NCI-H345 treated with DMSO at 0.1 percent for 48 hours (cell line): ENCODE data around the gene CEP19.
A peak's percentile ranks its signal among the peaks of the same experiment; 100 is the strongest.

Experiments used
- DNase-seq: peaks from one replicate; lab custom pipeline; 2025; ENCODE audit not compliant: unreplicated experiment; lab: John Stamatoyannopoulos, UW

CEP19 gene

DNA sequence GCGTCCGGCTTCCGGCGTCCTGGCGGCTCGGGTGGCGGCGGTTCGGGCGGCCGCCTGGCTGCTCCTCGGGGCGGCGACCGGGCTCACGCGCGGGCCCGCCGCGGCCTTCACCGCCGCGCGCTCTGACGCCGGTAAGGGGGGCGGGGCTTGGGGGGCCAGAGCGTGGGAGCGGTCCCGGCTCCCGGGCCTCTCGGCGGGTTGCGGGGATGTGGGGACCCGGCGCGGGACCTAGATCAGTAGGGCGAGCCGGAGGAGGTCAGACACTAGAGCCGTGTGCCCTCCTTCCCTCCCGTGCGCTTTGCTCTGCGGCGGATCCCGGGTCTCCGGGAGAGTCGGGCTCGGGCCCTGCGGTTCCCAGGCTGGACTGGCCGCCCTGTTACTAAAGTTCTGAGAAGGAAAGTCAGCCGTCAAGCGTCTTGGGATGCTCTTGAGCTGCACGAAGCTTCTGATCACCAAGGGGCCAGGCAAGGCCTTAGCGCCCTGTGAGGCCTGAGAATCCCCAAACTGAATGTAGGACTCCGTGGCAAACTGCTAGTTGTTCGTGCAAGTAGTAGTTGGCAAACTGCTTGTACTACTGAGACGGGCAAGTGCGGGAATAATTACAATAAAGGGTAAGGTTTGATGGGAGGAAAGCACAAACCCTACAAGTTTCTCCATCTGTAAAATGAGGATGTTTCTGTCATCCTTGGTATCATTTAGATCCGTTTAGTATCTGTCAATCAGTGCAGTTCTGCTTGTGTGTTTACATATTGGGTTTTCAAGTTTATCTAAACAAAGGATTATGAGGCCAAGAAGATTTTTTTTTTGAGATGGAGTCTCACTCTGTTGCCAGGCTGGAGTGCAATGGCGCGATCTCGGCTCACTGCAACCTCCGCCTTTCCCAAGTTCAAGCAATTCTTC, 714 bp upstream of the CEP19 start:
- peak; percentile 74 for DNase-seq

DNA sequence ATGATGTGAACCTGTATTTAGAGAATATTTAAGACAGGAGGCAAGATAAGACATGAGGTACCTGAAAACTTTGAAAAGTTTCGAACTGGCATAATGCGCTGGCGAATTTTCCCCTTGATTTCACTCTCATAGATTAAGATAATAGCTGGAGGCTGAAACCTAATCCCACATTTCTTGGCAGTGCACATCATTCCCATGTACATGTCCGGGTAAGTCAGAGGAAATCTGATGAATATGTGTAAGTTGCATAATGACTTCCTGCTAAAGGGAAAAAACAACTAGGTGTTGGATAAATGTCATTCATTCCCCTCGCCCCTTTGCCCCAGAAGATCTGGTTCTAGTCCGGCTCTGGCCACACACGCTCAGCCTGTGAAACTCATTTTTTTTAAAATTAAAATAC, 3.6 kb downstream of the CEP19 start:
- no peak for DNase-seq

DNA sequence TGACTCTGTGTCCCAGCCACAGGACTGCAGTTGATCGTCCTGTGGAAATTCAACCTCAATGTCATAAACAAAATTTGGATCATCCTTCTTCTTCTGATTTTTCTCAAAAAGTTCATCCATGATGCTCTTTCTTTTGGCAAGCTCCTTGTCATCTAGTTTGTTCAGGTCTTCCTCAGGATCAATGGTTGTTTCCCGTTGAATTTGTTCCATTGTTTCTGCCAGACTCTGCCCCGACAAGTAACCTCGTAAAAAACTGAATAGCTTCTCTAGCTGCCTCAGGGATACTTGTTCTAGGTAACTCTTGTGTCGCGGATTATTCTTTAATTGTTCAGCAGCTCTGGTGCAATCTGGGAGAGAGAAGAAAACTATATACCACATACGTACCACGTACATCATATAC, 4.5 kb downstream of the CEP19 start:
- DNase-seq: no peak

DNA sequence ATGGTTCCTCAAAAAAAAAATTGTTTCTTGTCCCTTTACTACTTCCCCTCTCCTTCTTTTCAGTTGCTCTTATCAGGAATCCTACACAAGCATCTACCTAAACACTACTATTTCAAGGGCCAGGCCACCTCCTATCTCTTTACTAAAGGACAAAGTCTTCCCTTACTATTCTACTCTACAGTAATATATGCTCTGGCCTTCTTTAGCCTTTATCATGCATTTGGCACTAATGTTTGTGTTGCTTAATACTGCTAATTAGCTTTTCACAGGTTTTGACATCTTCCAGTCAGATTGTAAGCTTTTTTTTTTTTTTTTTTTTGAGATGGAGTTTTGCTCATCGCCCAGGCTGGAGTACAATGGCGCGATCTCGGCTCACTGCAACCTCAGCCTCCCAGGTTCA, 5.3 kb downstream of the CEP19 start:
- no peak for DNase-seq

DNA sequence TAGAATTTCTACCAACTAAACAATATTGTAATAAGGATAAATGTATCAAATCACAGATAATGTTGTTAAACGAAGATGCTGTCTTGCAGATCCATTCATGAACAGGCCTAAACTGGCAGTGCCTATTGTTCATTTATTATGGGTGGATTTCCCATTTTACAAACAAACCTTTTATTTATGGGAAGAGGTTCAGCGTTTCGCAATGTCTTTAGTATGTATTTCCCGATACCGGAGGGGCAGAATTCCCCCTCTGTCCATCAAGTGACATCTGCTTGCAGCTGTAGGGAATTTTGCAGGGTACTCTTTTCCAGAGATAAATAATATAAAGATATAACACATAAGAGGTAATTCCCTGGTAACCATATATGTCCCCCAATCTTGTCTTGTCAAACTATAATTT, 5.7 kb downstream of the CEP19 start:
- no peak for DNase-seq

DNA sequence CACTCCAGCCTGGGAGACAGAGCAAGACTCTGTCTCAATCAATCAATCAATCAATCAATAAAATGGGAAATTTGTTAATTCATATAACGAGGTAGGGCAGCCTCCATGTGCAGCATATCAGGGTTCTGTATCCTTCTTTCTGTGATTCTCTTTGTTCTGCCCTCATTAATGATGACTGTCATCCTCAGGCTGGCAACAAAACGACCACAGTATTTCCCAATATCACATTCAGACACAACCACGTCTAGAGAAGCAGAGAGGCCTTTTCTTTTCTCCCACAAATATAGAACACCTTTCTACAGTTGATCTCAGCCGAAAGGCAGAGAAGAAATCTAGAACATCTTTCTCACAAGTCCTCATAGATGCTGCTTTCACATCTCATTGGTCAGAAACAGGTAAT, 11.2 kb downstream of the CEP19 start:
- DNase-seq: no peak

DNA sequence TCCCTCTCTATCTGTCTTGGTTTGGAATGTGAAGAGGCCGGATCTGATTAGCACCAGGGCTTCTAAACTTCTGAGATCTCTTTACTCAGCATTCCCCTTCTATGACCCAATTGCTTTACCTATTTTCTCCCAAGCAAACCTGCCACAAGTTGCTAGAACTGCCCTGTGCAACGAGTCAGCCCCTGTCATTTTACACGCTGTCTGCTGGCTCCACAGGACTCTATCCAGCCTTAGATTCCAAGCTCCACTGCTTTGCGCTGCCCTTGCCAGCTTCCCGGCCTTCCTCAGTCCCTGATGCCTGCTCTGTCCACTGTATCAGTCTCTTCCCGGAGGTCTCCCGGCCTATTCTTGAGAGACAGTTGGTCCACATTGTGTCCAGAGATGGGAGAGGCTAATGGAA, 12.3 kb downstream of the CEP19 start:
- no peak for DNase-seq

DNA sequence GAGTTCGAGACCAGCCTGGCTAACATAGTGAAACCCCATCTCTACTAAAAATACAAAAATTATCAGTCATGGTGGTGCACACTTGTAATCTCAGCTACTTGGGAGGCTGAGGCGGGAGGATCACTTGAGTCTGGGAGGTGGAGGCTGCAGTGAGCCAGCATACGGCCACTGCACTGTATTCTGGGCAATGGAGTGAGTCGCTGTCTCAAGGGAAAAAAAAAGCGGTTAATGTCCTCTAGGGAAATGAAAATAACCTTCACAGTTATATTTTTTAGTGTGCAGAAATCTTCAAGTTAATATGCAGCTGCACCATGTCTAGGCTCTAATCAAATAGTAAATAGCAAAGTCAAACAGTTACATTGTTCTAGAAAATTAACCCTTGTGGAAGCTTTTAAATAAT, 14.8 kb downstream of the CEP19 start:
- DNase-seq: no peak

DNA sequence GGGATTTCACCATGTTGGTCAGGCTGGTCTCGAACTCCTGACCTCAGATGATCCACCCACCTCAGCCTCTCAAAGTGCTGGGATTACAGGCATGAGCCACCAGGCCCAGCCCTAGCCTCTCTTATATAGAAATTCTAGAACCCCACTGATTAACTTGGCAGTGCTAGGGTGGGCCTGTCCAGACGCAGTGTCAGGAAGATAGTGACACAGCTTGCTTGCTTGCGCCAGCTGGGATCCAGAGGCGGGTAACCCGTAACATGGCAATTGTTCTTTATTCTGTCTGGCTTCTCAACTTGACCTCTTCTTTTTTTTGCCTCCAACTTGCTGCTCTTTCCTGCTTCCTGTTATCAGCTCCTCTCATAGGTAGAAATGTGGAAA, 16.2 kb downstream of the CEP19 start:
- no peak for DNase-seq

DNA sequence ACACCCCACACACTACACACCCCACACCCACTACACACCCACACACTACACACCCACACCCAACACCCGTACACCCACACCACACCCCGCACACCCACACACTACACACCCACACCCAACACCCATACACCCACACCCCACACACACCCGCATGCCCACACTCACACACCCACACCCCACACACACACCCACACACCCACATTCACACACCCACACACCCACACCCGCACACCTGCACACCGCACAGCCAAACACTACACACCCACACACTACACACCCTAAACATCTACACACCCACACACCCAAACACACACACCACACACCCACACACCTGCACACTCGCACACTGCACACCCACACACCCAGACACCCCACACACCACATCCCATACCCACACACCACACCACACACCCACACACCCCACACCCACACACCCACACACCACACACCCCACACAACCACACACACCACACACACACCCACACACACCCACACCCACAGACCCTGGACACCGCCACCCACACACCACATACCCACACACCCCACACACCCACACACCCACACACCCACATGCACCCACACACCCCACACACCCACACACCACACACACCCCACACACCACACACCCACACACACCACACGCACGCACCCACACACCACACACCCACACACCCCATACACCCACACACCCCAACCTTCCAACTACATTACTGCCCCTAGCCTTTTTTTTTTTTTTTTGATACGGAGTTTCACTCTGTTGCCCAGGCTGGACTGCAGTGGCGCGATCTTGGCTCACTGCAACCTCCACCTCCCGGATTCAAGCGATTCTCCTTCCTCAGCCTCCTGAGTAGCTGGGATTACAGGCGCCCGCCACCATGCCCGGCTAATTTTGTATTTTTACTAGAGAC, 16.9 kb downstream of the CEP19 start:
- no peak for DNase-seq

DNA sequence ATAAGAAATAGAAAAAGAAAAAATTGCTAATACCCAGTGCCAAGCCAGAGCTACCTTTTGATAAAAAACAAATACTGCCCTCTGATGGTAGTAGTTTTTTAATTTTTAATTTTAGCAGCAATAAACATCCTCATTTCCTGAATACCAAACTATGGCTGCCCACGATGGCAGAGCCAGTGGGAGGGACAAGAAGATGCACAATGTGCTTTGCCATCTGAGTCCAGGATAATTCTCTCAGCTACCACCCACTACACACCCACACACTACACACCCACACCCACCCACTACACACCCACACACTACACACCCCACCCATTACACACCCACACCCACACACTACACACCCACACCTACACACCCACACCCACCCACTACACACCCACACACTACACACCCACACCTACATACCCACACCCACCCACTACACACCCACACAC, 17.8 kb downstream of the CEP19 start:
- no peak for DNase-seq

DNA sequence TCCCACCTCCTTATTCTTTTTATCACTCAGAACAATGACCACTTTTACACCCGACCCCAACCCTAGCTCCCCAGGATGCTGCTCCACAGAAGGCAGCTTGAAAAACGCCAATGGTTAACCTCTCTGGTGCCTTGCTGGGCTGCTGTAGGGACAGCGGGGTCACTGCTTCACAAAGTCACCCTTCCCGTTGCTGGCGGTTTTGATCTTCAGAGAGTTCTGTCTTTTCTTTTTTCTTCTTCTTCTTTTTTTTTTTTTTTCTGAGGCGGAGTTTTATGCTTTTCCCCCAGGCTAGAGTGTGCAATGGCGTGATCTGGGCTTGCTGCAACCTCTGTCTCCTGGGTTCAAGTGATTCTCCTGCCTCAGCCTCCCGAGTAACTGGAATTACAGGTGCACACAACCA, 20.7 kb downstream of the CEP19 start:
- DNase-seq: no peak

DNA sequence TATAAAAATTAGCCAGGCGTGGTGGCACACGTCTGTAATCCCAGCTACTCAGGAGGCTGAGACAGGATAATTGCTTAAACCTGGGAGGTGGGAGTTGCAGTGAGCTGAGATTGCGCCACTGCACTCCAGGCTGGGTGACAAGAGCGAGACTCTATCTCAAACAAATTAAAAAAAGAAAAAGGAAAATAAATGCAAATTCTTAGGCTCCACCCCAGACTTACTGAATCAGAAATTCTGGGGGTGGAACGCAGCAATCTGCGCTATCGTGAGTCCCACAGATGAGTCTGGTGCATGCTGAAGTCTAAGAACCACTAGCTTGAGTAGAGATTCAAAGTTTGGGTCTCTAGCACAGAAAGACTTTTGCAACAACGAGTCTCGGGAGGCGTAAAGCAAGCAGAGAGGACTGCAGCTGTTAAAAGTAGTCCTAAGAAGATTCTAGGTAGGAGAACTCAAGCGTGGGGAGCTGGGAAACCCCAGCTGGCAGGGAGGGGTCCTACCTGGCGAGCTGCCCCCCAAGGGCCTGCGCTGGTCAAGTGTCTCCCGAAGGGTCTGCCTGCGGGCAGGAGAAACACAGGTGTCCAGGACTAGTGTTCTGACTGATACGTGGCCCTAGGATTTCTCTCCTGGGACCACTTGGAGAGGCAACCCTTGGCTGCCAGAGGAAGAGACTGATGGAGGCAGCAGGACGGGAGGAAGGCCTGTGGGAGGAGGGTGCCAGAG, 21.9 kb downstream of the CEP19 start:
- DNase-seq: no peak

DNA sequence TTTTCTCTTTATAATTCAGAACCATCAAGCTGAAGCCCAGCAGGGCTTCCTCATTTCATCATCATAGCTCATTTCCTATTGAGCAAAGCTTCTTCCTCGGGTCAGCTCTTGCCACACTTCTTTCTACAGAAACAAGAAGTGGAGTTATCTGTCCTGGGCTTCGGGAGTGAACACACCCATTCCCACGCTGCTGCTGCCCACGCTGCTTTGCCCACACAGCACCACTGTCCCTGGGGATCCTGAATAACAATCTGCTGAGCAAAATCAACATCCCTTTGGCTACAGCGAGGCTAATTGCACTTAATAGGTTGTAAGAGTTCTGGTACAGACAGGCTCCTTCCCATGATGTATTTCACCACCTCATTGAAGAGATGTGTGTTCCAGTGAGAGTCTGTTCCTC, 23.7 kb downstream of the CEP19 start:
- DNase-seq: no peak

DNA sequence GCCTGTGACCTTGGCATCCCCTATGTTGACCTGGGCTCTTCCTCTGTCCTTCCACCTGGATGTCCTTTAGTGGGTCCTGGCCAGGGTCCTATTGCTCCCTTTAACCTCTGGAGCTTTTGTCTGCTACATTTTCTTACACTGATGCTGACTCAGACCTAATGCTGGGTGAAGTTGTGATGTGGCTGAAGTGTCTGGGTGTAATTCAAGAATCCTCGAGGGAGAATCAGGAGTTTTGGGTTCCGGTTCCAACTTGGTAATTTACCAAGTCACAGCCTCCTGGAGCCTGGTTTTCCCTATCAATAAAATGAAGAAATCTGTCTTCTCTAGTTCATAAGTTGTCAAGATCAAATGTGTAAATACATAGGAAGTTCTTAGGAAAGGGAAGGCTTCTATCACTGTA, 25.6 kb downstream of the CEP19 start:
- no peak for DNase-seq

DNA sequence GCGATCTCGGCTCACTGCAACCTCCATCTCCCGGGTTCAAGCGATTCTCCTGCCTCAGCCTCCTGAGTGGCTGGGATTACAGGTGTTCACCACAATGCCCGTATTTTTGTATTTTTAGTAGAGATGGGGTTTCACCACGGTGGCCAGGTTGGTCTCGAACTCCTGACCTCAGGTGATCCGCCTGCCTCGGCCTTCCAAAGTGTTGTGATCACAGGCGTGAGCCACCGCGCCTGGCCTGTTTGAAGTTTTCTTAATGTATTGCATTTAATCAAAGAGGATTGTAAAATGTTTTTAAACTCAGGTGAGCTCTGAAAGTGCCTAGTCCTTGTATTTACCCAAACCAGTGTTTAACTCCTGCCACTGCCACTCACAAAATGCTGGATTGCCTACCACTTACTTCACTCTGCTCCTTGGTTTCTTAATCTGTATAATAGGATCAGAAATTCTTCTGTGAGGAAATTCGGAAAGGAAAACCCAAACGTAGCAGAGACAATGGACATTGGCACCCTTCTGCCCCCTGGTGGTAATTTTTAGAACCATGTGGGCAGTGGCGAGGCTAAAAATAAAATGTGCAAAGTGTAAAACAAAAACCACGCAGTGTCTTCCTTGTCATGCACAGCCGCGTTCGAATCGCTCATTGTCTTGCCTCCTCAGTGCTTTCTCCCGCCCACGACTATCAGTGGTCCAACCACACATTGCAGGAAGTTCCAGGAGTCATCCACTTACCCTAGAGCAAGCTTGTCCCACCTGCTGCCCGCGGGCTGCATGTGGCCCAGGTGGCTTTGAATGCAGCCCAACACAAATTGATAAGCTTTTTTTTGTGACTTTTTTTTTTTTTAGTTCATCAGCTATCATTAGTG, 27.3 kb downstream of the CEP19 start:
- peak; percentile 56 for DNase-seq

DNA sequence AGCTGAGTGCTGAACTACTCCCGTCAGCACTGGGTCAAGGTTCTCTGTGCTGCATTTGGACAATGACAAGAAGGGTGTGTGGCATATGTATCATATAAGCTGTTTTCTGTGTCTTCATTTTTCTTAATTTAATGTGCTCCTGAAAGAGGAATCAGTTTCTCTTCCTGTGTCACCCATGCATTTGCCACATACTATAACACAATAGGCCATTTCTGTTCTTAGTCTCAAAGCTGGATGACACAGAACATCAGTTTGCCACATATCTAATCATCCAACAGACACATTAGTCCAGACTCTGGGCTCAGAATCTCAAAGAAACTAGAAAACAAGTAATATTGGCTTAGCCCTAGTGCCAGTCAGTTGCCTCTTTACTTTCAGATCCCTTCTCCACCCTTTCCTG, 34.1 kb downstream of the CEP19 start:
- no peak for DNase-seq

DNA sequence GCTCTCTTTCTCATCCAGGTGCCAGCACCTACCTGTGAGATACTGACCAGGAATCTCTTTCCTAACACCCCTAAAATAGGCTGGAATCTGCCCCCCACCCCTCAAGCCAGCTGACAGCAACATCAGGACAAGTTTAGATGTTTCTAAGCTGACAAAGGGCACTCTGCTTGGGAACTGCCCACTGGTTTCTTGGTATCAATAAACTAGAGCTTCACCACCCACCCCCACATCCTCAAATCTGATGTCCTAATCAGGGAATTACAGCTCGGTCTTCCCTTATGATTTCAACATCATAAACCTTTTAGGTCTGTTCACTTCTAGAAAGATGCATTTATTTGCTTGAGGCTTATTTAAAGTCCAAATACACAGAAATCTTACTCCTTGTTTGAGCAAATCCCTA, 34.7 kb downstream of the CEP19 start:
- no peak for DNase-seq

DNA sequence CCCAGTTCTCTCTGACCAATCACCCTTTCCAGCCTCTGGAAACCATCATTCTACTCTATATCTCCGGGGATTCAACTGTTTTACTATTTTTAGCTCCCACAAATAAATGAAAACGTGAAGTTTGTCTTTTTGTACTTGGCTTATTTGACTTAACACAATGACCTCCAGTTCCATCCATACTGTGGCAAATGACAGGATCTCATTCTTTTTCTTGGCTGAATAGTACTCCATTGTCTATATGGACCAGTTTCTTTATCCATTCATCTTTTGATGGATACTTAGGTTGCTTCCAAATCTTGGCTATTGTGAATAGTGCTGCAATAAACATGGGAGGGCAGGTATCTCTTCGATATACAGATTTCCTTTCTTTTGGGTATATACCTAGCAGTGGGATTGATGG, 38.4 kb downstream of the CEP19 start:
- DNase-seq: no peak

DNA sequence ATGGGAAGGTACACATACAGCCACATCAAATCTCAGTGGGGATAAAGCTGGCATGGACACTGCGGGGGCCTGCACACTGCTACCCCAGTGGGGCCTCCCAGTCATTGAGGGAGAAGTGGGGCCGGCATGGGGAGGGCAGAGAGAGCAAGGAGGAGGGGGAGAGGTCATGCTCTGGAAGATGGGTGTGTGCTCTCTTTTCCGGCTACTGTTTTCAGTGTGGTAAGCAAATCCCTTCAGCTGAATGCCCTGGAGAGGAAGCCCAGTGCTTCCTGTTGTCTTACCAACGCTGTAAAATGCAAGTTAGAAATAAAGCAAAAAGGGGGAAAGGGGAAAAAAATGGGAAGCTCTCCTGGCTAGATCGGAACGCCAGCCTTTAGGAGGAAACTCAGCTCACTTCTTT, 41.7 kb downstream of the CEP19 start:
- no peak for DNase-seq
